HCT116 (cell line): ENCODE results near the gene CAPN1.

Experiments used
- CEBPB ChIP-seq: IDR thresholded peaks from 2 replicates; pipeline ENCODE4 v1.6.1; 2012; ENCODE audit warnings: low read depth
- CTCF ChIP-seq, 3 experiments: fragments of 200-600 bp in 1 of 3; sonication (generic) in 1 of 3; IDR thresholded peaks in 2 of 3; conservative IDR thresholded peaks in 1 of 3; 2 replicates each; pipeline ENCODE4 v1.5.1; 2012 to 2017; ENCODE audit warnings: low read depth in 2 of 3, low read length in 2 of 3, antibody characterized with exemption in 1 of 3, borderline replicate concordance in 1 of 3, control low read depth in 1 of 3, mild to moderate bottlenecking in 1 of 3, mixed read lengths in 1 of 3, mixed run types in 1 of 3, moderate library complexity in 1 of 3; ENCODE audit not compliant: insufficient read depth in 1 of 3
- EZH2 ChIP-seq: fragments of 200-600 bp; sonication (generic); IDR thresholded peaks from 2 replicates; pipeline ENCODE4 v1.6.1; 2017; ENCODE audit warnings: antibody characterized with exemption, mixed run types
- EZH2phosphoT487 ChIP-seq: fragments of 200-600 bp; IDR thresholded peaks from 2 replicates; pipeline ENCODE4 v1.6.1; 2018; ENCODE audit warnings: antibody characterized with exemption, borderline replicate concordance
- POLR2A ChIP-seq: IDR thresholded peaks from 2 replicates; pipeline ENCODE4 v1.7.0; 2011; ENCODE audit warnings: borderline replicate concordance; ENCODE audit not compliant: insufficient read depth, insufficient read length; ENCODE audit errors: extremely low read depth
- REST ChIP-seq: IDR thresholded peaks from 2 replicates; pipeline ENCODE4 v1.6.1; 2012; ENCODE audit warnings: low read depth
- TF ChIP-seq, protein P1 (sequence below): IDR thresholded peaks from 2 replicates; pipeline ENCODE4 v1.6.1; 2012

GRCh38 chr11:65167656-65168055 lies 14.1 kb upstream of the CAPN1 start:
- TF ChIP-seq CTCF (IDR thresholded peaks at IDR 0.05 in 2 of 3, conservative IDR thresholded peaks at IDR 0.05 in 1 of 3; ENCODE audit: borderline replicate concordance in 1 of 3, insufficient read depth in 1 of 3, low read depth in 2 of 3, low read length in 2 of 3) (no peak), EZH2 (no peak), CEBPB (no peak), EZH2phosphoT487 (no peak), POLR2A (no peak), REST (no peak)
- TF ChIP-seq, protein P1, sequence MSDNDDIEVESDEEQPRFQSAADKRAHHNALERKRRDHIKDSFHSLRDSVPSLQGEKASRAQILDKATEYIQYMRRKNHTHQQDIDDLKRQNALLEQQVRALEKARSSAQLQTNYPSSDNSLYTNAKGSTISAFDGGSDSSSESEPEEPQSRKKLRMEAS = no peak
